Measurements from ENCODE around the gene MTLN.

DNA sequence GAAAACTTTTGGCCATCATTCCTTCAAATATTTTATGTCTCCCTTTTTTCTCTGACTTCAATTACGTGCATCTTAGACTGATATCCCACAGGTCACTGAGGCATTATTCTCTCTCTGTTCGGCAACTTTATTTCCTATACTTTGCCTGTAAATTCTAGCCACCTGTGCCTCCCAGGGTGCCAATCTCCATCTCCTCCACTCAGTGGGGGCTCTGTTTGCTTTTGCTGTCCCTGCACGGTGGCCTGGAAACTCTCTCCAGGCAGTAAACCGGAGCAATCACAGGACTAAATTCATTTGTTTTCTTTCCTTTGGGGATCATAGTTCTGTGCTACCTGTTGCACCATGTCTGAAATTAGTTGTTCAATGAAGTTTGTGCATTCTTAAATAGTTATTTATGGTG, 9.6 kb upstream of the MTLN start:
- TF ChIP-seq POLR2A (IDR thresholded peaks at IDR 0.05; ENCODE audit: low read depth, low read length) (no peak), POLR2AphosphoS5 (IDR thresholded peaks at IDR 0.05; ENCODE audit: low read depth, low read length) (no peak), TAF1 (IDR thresholded peaks at IDR 0.05; ENCODE audit: low read depth, low read length) (no peak)
